ENCODE data around the gene ITIH5. TPM values are rescaled to one million over a fixed set of nuclear protein-coding genes. Genes with fewer than 3 reads are reported as not detected.

Gene ITIH5
- total RNA-seq, 1 donor from 2014 or later = 8.4 TPM

- DNase-seq (ENCODE audit: low spot score) = no peak
- intact Hi-C loops (cut with DNase I) = no loop called here
These were observed 19.6 kb downstream of the ITIH5 start for GRCh38 chr10:7647062-7647664.

- intact Hi-C loops (cut with DNase I) = no loop called here
- DNase-seq (ENCODE audit: low spot score) = no peak
These were observed 24.2 kb downstream of the ITIH5 start for GRCh38 chr10:7642491-7643011.

- no peak for DNase-seq (ENCODE audit: low spot score)
- intact Hi-C loops (cut with DNase I) = no loop called here
These were observed 31.2 kb downstream of the ITIH5 start for GRCh38 chr10:7635408-7636125.

GRCh38 chr10:7634142-7634894, 32.4 kb downstream of the ITIH5 start:
- DNase-seq (ENCODE audit: low spot score) = no peak
- intact Hi-C loops (cut with DNase I) = no loop called here

GRCh38 chr10:7626283-7626682, 40.5 kb downstream of the ITIH5 start:
- no peak for DNase-seq (ENCODE audit: low spot score)
- intact Hi-C loops (cut with DNase I) = no loop called here

- DNase-seq (ENCODE audit: low spot score) = no peak
- intact Hi-C loops (cut with DNase I) = no loop called here
These were observed 40.9 kb downstream of the ITIH5 start for GRCh38 chr10:7625836-7626235.

- intact Hi-C loops (cut with DNase I) = no loop called here
- no peak for DNase-seq (ENCODE audit: low spot score)
These were observed 41.8 kb downstream of the ITIH5 start for GRCh38 chr10:7625009-7625408.

- no peak for DNase-seq (ENCODE audit: low spot score)
- intact Hi-C loops (cut with DNase I) = loop anchor here (5.0 kb wide), 1 partner anchor 96 kb away; no protein-coding TSS in a partner anchor
These were observed 43.8 kb downstream of the ITIH5 start for GRCh38 chr10:7622969-7623368.

GRCh38 chr10:7618461-7618860, 48.3 kb downstream of the ITIH5 start:
- DNase-seq (ENCODE audit: low spot score) = no peak
- intact Hi-C loops (cut with DNase I) = no loop called here

- no peak for DNase-seq (ENCODE audit: low spot score)
- intact Hi-C loops (cut with DNase I) = no loop called here
These were observed 54.9 kb downstream of the ITIH5 start for GRCh38 chr10:7611909-7612308.

GRCh38 chr10:7610651-7611389, 55.9 kb downstream of the ITIH5 start:
- intact Hi-C loops (cut with DNase I) = no loop called here
- DNase-seq (ENCODE audit: low spot score) = no peak

- intact Hi-C loops (cut with DNase I) = no loop called here
- DNase-seq (ENCODE audit: low spot score) = no peak
These were observed 56.7 kb downstream of the ITIH5 start for GRCh38 chr10:7610026-7610425.

- intact Hi-C loops (cut with DNase I) = no loop called here
- no peak for DNase-seq (ENCODE audit: low spot score)
These were observed 57.2 kb downstream of the ITIH5 start for GRCh38 chr10:7609556-7609955.

- intact Hi-C loops (cut with DNase I) = no loop called here
- no peak for DNase-seq (ENCODE audit: low spot score)
These were observed 58.8 kb downstream of the ITIH5 start for GRCh38 chr10:7608001-7608400.

- no peak for DNase-seq (ENCODE audit: low spot score)
- intact Hi-C loops (cut with DNase I) = no loop called here
These were observed 59.8 kb downstream of the ITIH5 start for GRCh38 chr10:7606951-7607404.

GRCh38 chr10:7605565-7606295, 61.0 kb downstream of the ITIH5 start:
- intact Hi-C loops (cut with DNase I) = no loop called here
- no peak for DNase-seq (ENCODE audit: low spot score)

GRCh38 chr10:7601023-7601656, 65.6 kb downstream of the ITIH5 start:
- no peak for DNase-seq (ENCODE audit: low spot score)
- intact Hi-C loops (cut with DNase I) = no loop called here

GRCh38 chr10:7598771-7599170, 68.0 kb downstream of the ITIH5 start:
- intact Hi-C loops (cut with DNase I) = no loop called here
- DNase-seq (ENCODE audit: low spot score) = no peak

GRCh38 chr10:7596356-7596755, 70.4 kb downstream of the ITIH5 start:
- intact Hi-C loops (cut with DNase I) = no loop called here
- DNase-seq (ENCODE audit: low spot score) = no peak
